Nephron (organoid): ENCODE results near the gene CACTIN.

Source experiments
- H3K27ac Mint-ChIP-seq, 3 experiments: 2 replicates each; pipeline ENCODE4 v1.8.0; 2020; ENCODE audit warnings: mixed read lengths in 3 of 3, mild to moderate bottlenecking in 2 of 3, moderate library complexity in 1 of 3
- H3K27me3 Mint-ChIP-seq: 2 replicates; pipeline ENCODE4 v1.8.0; 2021; ENCODE audit warnings: low read depth, mild to moderate bottlenecking, moderate library complexity, mixed read lengths
- H3K36me3 Mint-ChIP-seq: 2 replicates; pipeline ENCODE4 v1.8.0; 2020; ENCODE audit warnings: low read depth, mixed read lengths
- H3K4me1 Mint-ChIP-seq: 2 replicates; pipeline ENCODE4 v1.8.0; 2020; ENCODE audit warnings: mixed read lengths
- H3K4me3 Mint-ChIP-seq, 3 experiments: 2 replicates each; pipeline ENCODE4 v1.8.0; 2020; ENCODE audit warnings: mild to moderate bottlenecking in 3 of 3, mixed read lengths in 3 of 3, moderate library complexity in 2 of 3
- H3K9me3 Mint-ChIP-seq: 2 replicates; pipeline ENCODE4 v1.8.0; 2020; ENCODE audit warnings: mixed read lengths
- CTCF ChIP-seq, 3 experiments: fragments of 200-600 bp; sonication (generic); IDR thresholded peaks; one replicate each; pipeline ENCODE4 v1.5.0; 2021; ENCODE audit warnings: antibody characterized with exemption in 3 of 3; ENCODE audit not compliant: unreplicated experiment in 3 of 3

Gene CACTIN

GRCh38 chr19:3611841-3612240 is 14.7 kb downstream of the CACTIN start:
- Mint-ChIP-seq H3K9me3 (no peaks in the 10 kb centered on the region), H3K27ac (no peak overlapping the region), H3K36me3 (peaks cover 9% of the 10 kb centered on the region), H3K27me3 (peaks cover 6% of the 10 kb centered on the region), H3K4me1 (peaks cover 8% of the 10 kb centered on the region), H3K4me3 (no peak overlapping the region)
- TF ChIP-seq CTCF (IDR thresholded peaks at IDR 0.05; ENCODE audit: unreplicated experiment in 3 of 3), result no peak

GRCh38 chr19:3610745-3611717 is 15.6 kb downstream of the CACTIN start:
- Mint-ChIP-seq H3K4me3 (no peak overlapping the region), H3K4me1 (peaks cover 8% of the 10 kb centered on the region), H3K36me3 (peaks cover 9% of the 10 kb centered on the region), H3K9me3 (no peaks in the 10 kb centered on the region), H3K27me3 (peaks cover 6% of the 10 kb centered on the region), H3K27ac (no peak overlapping the region)
- no peak for TF ChIP-seq CTCF (IDR thresholded peaks at IDR 0.05; ENCODE audit: unreplicated experiment in 3 of 3)

- H3K4me1 Mint-ChIP-seq, result peaks cover 8% of the 10 kb centered on the region
- no peak overlapping the region for H3K27ac Mint-ChIP-seq
- TF ChIP-seq CTCF (IDR thresholded peaks at IDR 0.05; ENCODE audit: unreplicated experiment in 3 of 3), result no peak
- H3K27me3 Mint-ChIP-seq, result peaks cover 6% of the 10 kb centered on the region
- H3K36me3 Mint-ChIP-seq, result peaks cover 9% of the 10 kb centered on the region
- H3K4me3 Mint-ChIP-seq, result no peak overlapping the region
- no peaks in the 10 kb centered on the region for H3K9me3 Mint-ChIP-seq
These were observed 16.5 kb downstream of the CACTIN start for GRCh38 chr19:3609779-3610719.

GRCh38 chr19:3608750-3609322 is 17.8 kb downstream of the CACTIN start:
- no peak for TF ChIP-seq CTCF (IDR thresholded peaks at IDR 0.05; ENCODE audit: unreplicated experiment in 3 of 3)
- Mint-ChIP-seq H3K36me3 (peaks cover 9% of the 10 kb centered on the region), H3K4me3 (no peak overlapping the region), H3K27me3 (peaks cover 6% of the 10 kb centered on the region), H3K9me3 (no peaks in the 10 kb centered on the region), H3K4me1 (peaks cover 8% of the 10 kb centered on the region), H3K27ac (no peak overlapping the region)

GRCh38 chr19:3608079-3608641 is 18.4 kb downstream of the CACTIN start:
- Mint-ChIP-seq H3K27me3 (peaks cover 6% of the 10 kb centered on the region), H3K9me3 (no peaks in the 10 kb centered on the region), H3K36me3 (peaks cover 9% of the 10 kb centered on the region), H3K4me3 (peak overlapping the region; percentile 53 to 74 (median 64)), H3K27ac (peak overlapping the region; percentile 22 to 36 (median 28)), H3K4me1 (peaks cover 8% of the 10 kb centered on the region)
- no peak for TF ChIP-seq CTCF (IDR thresholded peaks at IDR 0.05; ENCODE audit: unreplicated experiment in 3 of 3)
